Measurements from ENCODE around the gene PTPRQ. TPM values are rescaled to one million over a fixed set of nuclear protein-coding genes. Genes with fewer than 3 reads are reported as not detected.

The PTPRQ gene
- not detected for polyA plus RNA-seq

- H3K27me3 Mint-ChIP-seq, result no peaks in the 10 kb centered on the region
These were observed at the start of gene PTPRQ for GRCh38 chr12:80443974-80444666. PTPRQ (plus strand) TSS chr12:80444235; CDS start chr12:80444346, 111 bp downstream.

GRCh38 chr12:80400571-80400991 is 43.5 kb upstream of the PTPRQ start:
- Mint-ChIP-seq H3K4me3 (no peak overlapping the region), H3K27ac (no peak overlapping the region), H3K36me3 (no peaks in the 10 kb centered on the region), H3K9me3 (peaks cover 0 to 3% (median 0%) of the 10 kb centered on the region in 3 donors), H3K4me1 (no peaks in the 10 kb centered on the region), H3K27me3 (peaks cover 2% of the 10 kb centered on the region)

More at GRCh38 chr12:80443974-80444666, at the start of gene PTPRQ:
- H3K36me3 Mint-ChIP-seq, result no peaks in the 10 kb centered on the region
- H3K4me3 Mint-ChIP-seq, result no peak within 1 kb of the TSS
- H3K9me3 Mint-ChIP-seq, result peaks cover 2 to 7% (median 4%) of the 10 kb centered on the region in 3 donors
- no peak within 1 kb of the TSS for H3K27ac Mint-ChIP-seq
- H3K4me1 Mint-ChIP-seq, result no peaks in the 10 kb centered on the region

GRCh38 chr12:80401191-80401590 is 42.8 kb upstream of the PTPRQ start:
- Mint-ChIP-seq H3K4me3 (no peak overlapping the region), H3K9me3 (peaks cover 0 to 3% (median 0%) of the 10 kb centered on the region in 3 donors), H3K27me3 (peaks cover 2% of the 10 kb centered on the region), H3K4me1 (no peaks in the 10 kb centered on the region), H3K27ac (no peak overlapping the region), H3K36me3 (no peaks in the 10 kb centered on the region)

- Mint-ChIP-seq H3K4me1 (no peaks in the 10 kb centered on the region), H3K27ac (no peak overlapping the region), H3K36me3 (no peaks in the 10 kb centered on the region), H3K27me3 (peaks cover 2% of the 10 kb centered on the region), H3K4me3 (no peak overlapping the region), H3K9me3 (peaks cover 0 to 3% (median 0%) of the 10 kb centered on the region in 3 donors)
These were observed 39.4 kb upstream of the PTPRQ start for GRCh38 chr12:80404629-80405028.

- Mint-ChIP-seq H3K4me1 (no peaks in the 10 kb centered on the region), H3K36me3 (no peaks in the 10 kb centered on the region), H3K4me3 (no peak overlapping the region), H3K27ac (no peak overlapping the region), H3K27me3 (no peaks in the 10 kb centered on the region), H3K9me3 (no peaks in the 10 kb centered on the region)
These were observed 37.8 kb upstream of the PTPRQ start for GRCh38 chr12:80406253-80406652.

GRCh38 chr12:80411787-80412186 is 32.2 kb upstream of the PTPRQ start:
- no peaks in the 10 kb centered on the region for H3K36me3 Mint-ChIP-seq
- no peak overlapping the region for H3K4me3 Mint-ChIP-seq
- no peaks in the 10 kb centered on the region for H3K9me3 Mint-ChIP-seq
- no peak overlapping the region for H3K27ac Mint-ChIP-seq
- no peaks in the 10 kb centered on the region for H3K27me3 Mint-ChIP-seq
- H3K4me1 Mint-ChIP-seq, result no peaks in the 10 kb centered on the region

- no peaks in the 10 kb centered on the region for H3K9me3 Mint-ChIP-seq
- H3K27me3 Mint-ChIP-seq, result no peaks in the 10 kb centered on the region
- H3K27ac Mint-ChIP-seq, result no peak overlapping the region
- H3K4me3 Mint-ChIP-seq, result no peak overlapping the region
- H3K36me3 Mint-ChIP-seq, result no peaks in the 10 kb centered on the region
- no peaks in the 10 kb centered on the region for H3K4me1 Mint-ChIP-seq
These were observed 31.6 kb upstream of the PTPRQ start for GRCh38 chr12:80412343-80412953.

GRCh38 chr12:80413462-80413861 is 30.6 kb upstream of the PTPRQ start:
- Mint-ChIP-seq H3K4me3 (no peak overlapping the region), H3K9me3 (no peaks in the 10 kb centered on the region), H3K27me3 (no peaks in the 10 kb centered on the region), H3K36me3 (no peaks in the 10 kb centered on the region), H3K4me1 (no peaks in the 10 kb centered on the region), H3K27ac (no peak overlapping the region)

GRCh38 chr12:80415466-80415865 is 28.6 kb upstream of the PTPRQ start:
- no peak overlapping the region for H3K27ac Mint-ChIP-seq
- no peak overlapping the region for H3K4me3 Mint-ChIP-seq
- H3K4me1 Mint-ChIP-seq, result peaks cover 0 to 2% (median 0%) of the 10 kb centered on the region in 3 donors
- H3K27me3 Mint-ChIP-seq, result no peaks in the 10 kb centered on the region
- H3K36me3 Mint-ChIP-seq, result no peaks in the 10 kb centered on the region
- no peaks in the 10 kb centered on the region for H3K9me3 Mint-ChIP-seq

- Mint-ChIP-seq H3K4me1 (peaks cover 0 to 2% (median 0%) of the 10 kb centered on the region in 3 donors), H3K36me3 (no peaks in the 10 kb centered on the region), H3K27me3 (peaks cover 2% of the 10 kb centered on the region), H3K4me3 (no peak overlapping the region), H3K27ac (no peak overlapping the region), H3K9me3 (no peaks in the 10 kb centered on the region)
These were observed 24.4 kb upstream of the PTPRQ start for GRCh38 chr12:80419644-80420043.

GRCh38 chr12:80420075-80420474 is 24.0 kb upstream of the PTPRQ start:
- Mint-ChIP-seq H3K27me3 (peaks cover 2% of the 10 kb centered on the region), H3K36me3 (no peaks in the 10 kb centered on the region), H3K4me1 (peaks cover 0 to 2% (median 0%) of the 10 kb centered on the region in 3 donors), H3K27ac (no peak overlapping the region), H3K9me3 (no peaks in the 10 kb centered on the region), H3K4me3 (no peak overlapping the region)

- peaks cover 2% of the 10 kb centered on the region for H3K27me3 Mint-ChIP-seq
- H3K27ac Mint-ChIP-seq, result no peak overlapping the region
- H3K4me3 Mint-ChIP-seq, result no peak overlapping the region
- peaks cover 0 to 2% (median 0%) of the 10 kb centered on the region in 3 donors for H3K4me1 Mint-ChIP-seq
- no peaks in the 10 kb centered on the region for H3K36me3 Mint-ChIP-seq
- H3K9me3 Mint-ChIP-seq, result no peaks in the 10 kb centered on the region
These were observed 21.5 kb upstream of the PTPRQ start for GRCh38 chr12:80422550-80422949.

GRCh38 chr12:80432061-80432460 is 12.0 kb upstream of the PTPRQ start:
- Mint-ChIP-seq H3K27ac (no peak overlapping the region), H3K4me1 (no peaks in the 10 kb centered on the region), H3K36me3 (no peaks in the 10 kb centered on the region), H3K4me3 (no peak overlapping the region), H3K9me3 (peaks cover 0 to 4% (median 2%) of the 10 kb centered on the region in 3 donors), H3K27me3 (no peaks in the 10 kb centered on the region)

- H3K4me1 Mint-ChIP-seq, result no peaks in the 10 kb centered on the region
- H3K4me3 Mint-ChIP-seq, result no peak overlapping the region
- no peaks in the 10 kb centered on the region for H3K36me3 Mint-ChIP-seq
- no peaks in the 10 kb centered on the region for H3K27me3 Mint-ChIP-seq
- peaks cover 2 to 5% (median 4%) of the 10 kb centered on the region in 3 donors for H3K9me3 Mint-ChIP-seq
- no peak overlapping the region for H3K27ac Mint-ChIP-seq
These were observed 2.1 kb upstream of the PTPRQ start for GRCh38 chr12:80441921-80442320.

GRCh38 chr12:80442426-80443222 is 1.4 kb upstream of the PTPRQ start:
- H3K27me3 Mint-ChIP-seq, result no peaks in the 10 kb centered on the region
- no peaks in the 10 kb centered on the region for H3K4me1 Mint-ChIP-seq
- no peak overlapping the region for H3K4me3 Mint-ChIP-seq
- no peaks in the 10 kb centered on the region for H3K36me3 Mint-ChIP-seq
- peaks cover 2 to 7% (median 4%) of the 10 kb centered on the region in 3 donors for H3K9me3 Mint-ChIP-seq
- no peak overlapping the region for H3K27ac Mint-ChIP-seq

All from IgD-negative memory B cell (primary cell).